Activated B cell treated with CpG ODN at 0.5 μM for 24 hours (primary cell): ENCODE measurements around the gene TIAM1. TPM values are rescaled to one million over a fixed set of nuclear protein-coding genes. Genes with fewer than 3 reads are reported as not detected.

ENCODE experiments used
- ATAC-seq: fragments of 200-7000 bp; cut with Tn5 transposase; one replicate; pipeline ENCODE4 v1.10.0; 2021; ENCODE audit warnings: low read depth, mild to moderate bottlenecking, moderate library complexity
- CTCF ChIA-PET: fragments of 350-600 bp; sonication (Branson Sonifier 250); formaldehyde crosslinking; loops from one replicate; lab custom pipeline; 2021; ENCODE audit warnings: antibody characterized with exemption; lab: Charles Lee
- POLR2A ChIA-PET: fragments of 350-600 bp; sonication (Branson Sonifier 250); formaldehyde crosslinking; loops from one replicate; lab custom pipeline; 2021; ENCODE audit warnings: antibody characterized with exemption; lab: Charles Lee
- DNase-seq: peaks from one replicate; pipeline ENCODE4 v3.0.0; 2022
- H3K27ac Mint-ChIP-seq: one replicate; pipeline ENCODE4 v1.8.0; 2020; ENCODE audit warnings: mixed read lengths
- H3K27me3 Mint-ChIP-seq: one replicate; pipeline ENCODE4 v1.8.0; 2021; ENCODE audit warnings: mixed read lengths
- H3K36me3 Mint-ChIP-seq: one replicate; pipeline ENCODE4 v1.8.0; 2021; ENCODE audit warnings: low read depth, mixed read lengths
- H3K4me1 Mint-ChIP-seq: one replicate; pipeline ENCODE4 v1.8.0; 2021; ENCODE audit warnings: mixed read lengths
- H3K4me3 Mint-ChIP-seq: one replicate; pipeline ENCODE4 v1.8.0; 2020; ENCODE audit warnings: mild to moderate bottlenecking, mixed read lengths
- H3K9me3 Mint-ChIP-seq: one replicate; pipeline ENCODE4 v1.8.0; 2020; ENCODE audit warnings: mixed read lengths
- intact Hi-C: fragments of 100-400 bp; cut with micrococcal nuclease; formaldehyde crosslinking; loops from one replicate; pipeline ENCODE4 v1.15.1; 2024
- total RNA-seq: library from RNA; stranded (reverse); gene quantifications from 2 replicates; pipeline ENCODE4 v1.2.3, GENCODE V29; 2022
- TF ChIP-seq, protein P1 (sequence below): fragments of 200-600 bp; IDR thresholded peaks from one replicate; pipeline ENCODE4 v1.8.0; 2022; ENCODE audit warnings: antibody characterized with exemption, mild to moderate bottlenecking

TIAM1 gene
- total RNA-seq, 1 donor from 2014 or later, result 0.84 TPM

DNA sequence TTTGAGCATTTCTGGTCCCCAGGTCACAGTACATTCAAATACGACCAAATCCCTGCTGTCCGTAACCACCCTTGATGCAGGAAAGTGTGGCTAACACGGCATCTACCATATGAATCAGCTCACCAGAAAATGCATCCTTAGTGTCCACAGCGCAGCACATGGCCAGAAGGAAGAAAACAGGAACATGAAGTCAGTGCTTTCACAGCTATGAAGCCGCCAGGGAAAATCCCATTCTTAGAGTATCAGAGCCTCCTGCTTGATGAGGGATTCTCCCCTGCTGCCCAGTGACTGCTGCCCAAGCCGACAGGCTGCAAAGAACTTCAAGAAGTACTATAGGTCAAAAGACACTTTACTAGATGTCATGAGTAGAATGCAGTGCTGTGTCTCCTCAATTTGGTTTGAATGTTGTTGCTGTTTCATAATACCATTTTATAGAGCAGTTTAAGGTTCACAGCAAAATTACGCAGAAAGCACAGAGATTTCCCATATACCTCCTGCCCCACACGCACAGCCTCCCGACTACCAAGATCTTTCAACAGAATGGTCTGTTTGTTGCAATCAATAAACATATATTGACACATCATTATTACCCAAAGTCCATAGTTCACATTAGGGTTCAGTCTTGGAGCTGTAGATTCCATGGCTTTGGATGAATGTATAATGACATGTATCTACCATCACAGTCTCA is 14.5 kb downstream of the TIAM1 start:
- ChIA-PET CTCF (no interaction called here), POLR2A (no interaction called here)
- intact Hi-C loops, result no loop called here
- H3K4me3 Mint-ChIP-seq, result no peak overlapping the region
- H3K4me1 Mint-ChIP-seq, result peaks cover 24% of the 10 kb centered on the region
- ATAC-seq, result no peak
- no peak overlapping the region for H3K27ac Mint-ChIP-seq
- no peaks in the 10 kb centered on the region for H3K27me3 Mint-ChIP-seq
- no peaks in the 10 kb centered on the region for H3K36me3 Mint-ChIP-seq
- TF ChIP-seq, protein P1, sequence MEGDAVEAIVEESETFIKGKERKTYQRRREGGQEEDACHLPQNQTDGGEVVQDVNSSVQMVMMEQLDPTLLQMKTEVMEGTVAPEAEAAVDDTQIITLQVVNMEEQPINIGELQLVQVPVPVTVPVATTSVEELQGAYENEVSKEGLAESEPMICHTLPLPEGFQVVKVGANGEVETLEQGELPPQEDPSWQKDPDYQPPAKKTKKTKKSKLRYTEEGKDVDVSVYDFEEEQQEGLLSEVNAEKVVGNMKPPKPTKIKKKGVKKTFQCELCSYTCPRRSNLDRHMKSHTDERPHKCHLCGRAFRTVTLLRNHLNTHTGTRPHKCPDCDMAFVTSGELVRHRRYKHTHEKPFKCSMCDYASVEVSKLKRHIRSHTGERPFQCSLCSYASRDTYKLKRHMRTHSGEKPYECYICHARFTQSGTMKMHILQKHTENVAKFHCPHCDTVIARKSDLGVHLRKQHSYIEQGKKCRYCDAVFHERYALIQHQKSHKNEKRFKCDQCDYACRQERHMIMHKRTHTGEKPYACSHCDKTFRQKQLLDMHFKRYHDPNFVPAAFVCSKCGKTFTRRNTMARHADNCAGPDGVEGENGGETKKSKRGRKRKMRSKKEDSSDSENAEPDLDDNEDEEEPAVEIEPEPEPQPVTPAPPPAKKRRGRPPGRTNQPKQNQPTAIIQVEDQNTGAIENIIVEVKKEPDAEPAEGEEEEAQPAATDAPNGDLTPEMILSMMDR, result no peak
- peaks cover 3% of the 10 kb centered on the region for H3K9me3 Mint-ChIP-seq
- DNase-seq, result no peak

DNA sequence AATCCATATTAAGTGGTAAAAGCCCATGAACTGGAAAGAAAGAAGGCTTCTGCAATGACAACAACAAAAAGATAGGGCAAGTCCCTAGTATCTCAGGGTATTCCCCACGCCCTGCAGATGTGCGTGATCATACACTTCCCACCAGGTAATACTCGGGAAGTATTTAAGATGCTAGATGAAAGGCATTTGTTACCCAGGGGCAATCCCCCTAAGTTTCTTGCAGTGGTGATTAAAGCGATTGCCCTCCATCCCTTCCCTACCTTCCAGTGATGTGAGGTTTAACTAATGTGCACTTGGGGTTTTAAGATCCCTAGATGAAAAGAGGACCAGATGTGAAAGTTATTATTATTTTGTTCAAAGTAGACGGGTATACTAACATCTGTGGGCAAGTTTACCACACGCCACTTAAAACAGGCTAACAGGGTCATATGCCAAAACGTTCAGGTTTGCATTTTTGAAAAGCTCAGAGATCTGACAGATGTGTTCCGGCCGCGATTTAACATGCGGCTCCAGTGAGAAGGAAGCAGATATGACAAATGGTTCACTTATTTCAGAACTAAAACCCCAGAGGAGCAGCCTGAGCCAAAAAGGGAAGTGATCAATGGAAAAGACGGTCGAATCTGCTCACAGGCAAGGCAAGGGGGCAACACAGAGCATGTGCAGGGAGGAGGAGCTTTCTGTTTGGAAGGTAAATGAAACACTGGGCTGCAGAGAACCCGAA is 17.4 kb downstream of the TIAM1 start:
- Mint-ChIP-seq H3K36me3 (no peaks in the 10 kb centered on the region), H3K4me3 (peak overlapping the region; percentile 61), H3K9me3 (peaks cover 3% of the 10 kb centered on the region), H3K27me3 (no peaks in the 10 kb centered on the region), H3K27ac (peak overlapping the region; percentile 77), H3K4me1 (peaks cover 24% of the 10 kb centered on the region)
- CTCF ChIA-PET, result interaction anchor here (0.7 kb wide), 1 partner anchor 17 kb away, joined by 3 read pairs; no protein-coding TSS in a partner anchor
- POLR2A ChIA-PET, result interaction anchor here (0.7 to 2.0 kb wide), 5 partner anchors 16 to 233 kb away, joined by 3 to 20 read pairs (median 3); no protein-coding TSS in a partner anchor
- intact Hi-C loops, result loop anchor here (1.0 to 2.0 kb wide), 8 partner anchors 126 to 1066 kb away; partner anchors contain the start of genes SCAF4, SOD1 and URB1
- peak; percentile 25 for DNase-seq
- ATAC-seq, result peak; percentile 94
- TF ChIP-seq, protein P1, result no peak

DNA sequence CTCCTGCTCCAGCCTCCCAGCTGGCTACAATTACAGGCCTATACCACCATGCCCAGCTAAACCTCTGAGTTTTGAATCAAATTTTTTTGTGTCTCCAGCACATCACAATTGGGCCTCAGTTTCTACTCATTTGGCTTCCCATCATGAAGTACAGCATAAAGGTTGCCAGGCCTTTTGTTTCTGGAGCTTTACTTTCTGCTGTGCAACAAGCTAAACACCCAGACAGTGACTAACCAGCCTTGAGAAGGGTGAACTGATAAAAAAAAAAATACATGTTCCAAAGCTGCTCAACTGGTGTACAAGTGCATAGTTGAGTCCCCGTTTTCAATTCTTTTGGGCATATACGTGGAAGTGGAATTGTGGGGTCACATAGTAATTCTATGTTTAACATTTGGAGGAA is 25.1 kb downstream of the TIAM1 start:
- no peak overlapping the region for H3K4me3 Mint-ChIP-seq
- TF ChIP-seq, protein P1, result no peak
- ChIA-PET CTCF (no interaction called here), POLR2A (no interaction called here)
- no peaks in the 10 kb centered on the region for H3K4me1 Mint-ChIP-seq
- intact Hi-C loops, result no loop called here
- no peak for ATAC-seq
- H3K27me3 Mint-ChIP-seq, result no peaks in the 10 kb centered on the region
- no peaks in the 10 kb centered on the region for H3K9me3 Mint-ChIP-seq
- no peak for DNase-seq
- no peaks in the 10 kb centered on the region for H3K36me3 Mint-ChIP-seq
- H3K27ac Mint-ChIP-seq, result no peak overlapping the region

DNA sequence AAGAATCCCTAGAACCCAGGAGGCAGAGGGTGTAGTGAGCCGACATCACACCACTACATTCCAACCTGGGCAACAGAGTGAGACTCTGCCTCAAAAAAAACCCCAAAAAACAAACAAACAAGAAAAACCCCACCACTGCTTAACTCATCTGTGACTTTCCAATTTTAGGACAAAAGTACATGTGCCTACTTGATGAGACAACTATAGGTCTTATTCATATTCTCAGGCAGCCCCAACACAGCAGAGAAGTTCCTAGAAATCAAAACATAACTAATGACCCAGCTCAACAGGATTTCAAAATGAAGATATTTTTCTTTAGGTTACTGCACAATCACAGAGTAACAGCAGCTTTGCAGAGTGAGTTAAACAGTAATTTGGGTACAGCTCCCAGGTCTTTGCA is 26.4 kb downstream of the TIAM1 start:
- H3K27ac Mint-ChIP-seq, result no peak overlapping the region
- H3K4me1 Mint-ChIP-seq, result no peaks in the 10 kb centered on the region
- no peak overlapping the region for H3K4me3 Mint-ChIP-seq
- TF ChIP-seq, protein P1, result no peak
- no peaks in the 10 kb centered on the region for H3K27me3 Mint-ChIP-seq
- ATAC-seq, result no peak
- intact Hi-C loops, result no loop called here
- H3K9me3 Mint-ChIP-seq, result no peaks in the 10 kb centered on the region
- CTCF ChIA-PET, result no interaction called here
- POLR2A ChIA-PET, result no interaction called here
- H3K36me3 Mint-ChIP-seq, result no peaks in the 10 kb centered on the region
- no peak for DNase-seq

DNA sequence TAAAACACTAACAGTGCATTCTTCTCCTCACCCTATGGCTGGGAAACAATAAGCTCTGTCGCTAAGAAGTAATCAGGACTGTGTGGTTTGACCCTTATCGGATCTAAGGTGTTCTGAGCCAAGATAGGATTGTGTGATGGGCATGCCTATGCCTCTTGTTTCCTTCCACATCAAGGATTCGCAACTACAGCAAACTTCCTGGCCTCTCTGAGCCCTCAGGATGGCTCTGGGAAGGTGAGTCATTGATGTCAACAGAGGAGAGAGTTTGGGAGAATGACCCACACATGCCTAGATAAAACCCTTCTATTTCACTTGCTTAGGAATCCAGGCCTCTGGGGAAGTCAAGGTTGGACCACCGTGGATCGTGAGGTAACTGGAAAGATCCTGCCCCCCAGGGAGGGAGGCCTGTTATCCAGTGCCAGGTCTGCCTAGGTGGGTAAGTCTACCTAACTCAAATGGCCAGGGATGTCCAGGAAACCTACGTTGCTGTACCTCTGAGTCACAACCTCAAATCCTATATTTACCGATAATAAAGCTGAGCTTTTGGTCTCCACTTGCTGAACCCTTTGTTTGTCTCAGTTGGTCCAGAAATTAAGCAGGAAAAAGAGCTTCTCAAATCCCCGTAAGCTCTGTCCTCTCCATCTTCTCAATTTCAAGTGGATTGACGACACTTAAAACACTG is 27.4 kb downstream of the TIAM1 start:
- Mint-ChIP-seq H3K4me3 (no peak overlapping the region), H3K4me1 (no peaks in the 10 kb centered on the region), H3K9me3 (no peaks in the 10 kb centered on the region), H3K36me3 (no peaks in the 10 kb centered on the region), H3K27me3 (no peaks in the 10 kb centered on the region), H3K27ac (no peak overlapping the region)
- ChIA-PET CTCF (no interaction called here), POLR2A (no interaction called here)
- TF ChIP-seq, protein P1, result no peak
- intact Hi-C loops, result no loop called here
- ATAC-seq, result no peak
- no peak for DNase-seq
